ENCODE measurements around the gene SH2D4B. TPM values are rescaled to one million over a fixed set of nuclear protein-coding genes. Genes with fewer than 3 reads are reported as not detected.

Gene SH2D4B
- total and polyA plus RNA-seq, 10 of the 15 experiments (the other 5 are each of a cell fraction or from before 2014, with no cell fraction given) = 0.04 to 0.21 (median 0.13) TPM; not detected in 5

DNA sequence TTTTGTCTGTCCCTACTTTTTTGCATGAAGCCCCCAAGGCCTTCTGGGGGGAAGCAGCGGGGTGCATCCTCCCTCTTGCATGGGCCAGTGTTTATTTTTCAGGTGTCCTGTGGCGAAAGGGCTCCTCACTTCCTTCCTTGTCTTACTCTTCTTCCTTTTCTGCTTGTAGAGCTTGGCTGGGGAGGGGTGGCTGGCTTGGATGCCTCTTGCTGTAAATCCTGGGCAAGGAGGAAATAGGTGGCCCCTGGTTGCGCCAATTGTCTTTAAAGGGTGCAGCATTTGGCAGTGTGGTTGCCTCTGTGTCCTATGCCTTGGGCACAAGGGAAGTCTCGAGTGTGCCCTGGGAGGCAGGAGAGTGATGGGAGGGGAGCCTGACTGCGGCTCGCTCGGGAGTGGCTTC lies 95.0 kb downstream of the SH2D4B start:
- BruUV-seq (replicated peaks) = no TSS peak
- in situ Hi-C loops (cut with MboI) = no loop called here
- CTCF ChIA-PET = no interaction called here
- SMC1A ChIA-PET (ENCODE audit: uncharacterized antibody, unreplicated experiment) = no interaction called here
- no peak for ATAC-seq
- WGBS (ENCODE audit: insufficient coverage, insufficient replicate concordance, low lambda C conversion rate, missing lambda C conversion rate) = 46% methylated on average over 7 of the region's 7 CpGs
- no peaks in the 10 kb centered on the region for H3K9me3 ChIP-seq (replicated peaks; ENCODE audit: control insufficient read depth, insufficient read depth, low read length)
- no peaks in the 10 kb centered on the region for H3K36me3 ChIP-seq (ENCODE audit: control insufficient read depth in 2 of 2, insufficient read depth in 2 of 2, low read length in 1 of 2)
- RAD21 ChIA-PET (ENCODE audit: unreplicated experiment) = no interaction called here
- no peaks in the 10 kb centered on the region for H3K27me3 ChIP-seq (replicated peaks in 1 of 2; ENCODE audit: control insufficient read depth in 2 of 2, insufficient read depth in 2 of 2, low read length in 1 of 2)
- no peak for TF ChIP-seq ZNF24 (IDR thresholded peaks at IDR 0.05)
- TF ChIP-seq, protein P1, sequence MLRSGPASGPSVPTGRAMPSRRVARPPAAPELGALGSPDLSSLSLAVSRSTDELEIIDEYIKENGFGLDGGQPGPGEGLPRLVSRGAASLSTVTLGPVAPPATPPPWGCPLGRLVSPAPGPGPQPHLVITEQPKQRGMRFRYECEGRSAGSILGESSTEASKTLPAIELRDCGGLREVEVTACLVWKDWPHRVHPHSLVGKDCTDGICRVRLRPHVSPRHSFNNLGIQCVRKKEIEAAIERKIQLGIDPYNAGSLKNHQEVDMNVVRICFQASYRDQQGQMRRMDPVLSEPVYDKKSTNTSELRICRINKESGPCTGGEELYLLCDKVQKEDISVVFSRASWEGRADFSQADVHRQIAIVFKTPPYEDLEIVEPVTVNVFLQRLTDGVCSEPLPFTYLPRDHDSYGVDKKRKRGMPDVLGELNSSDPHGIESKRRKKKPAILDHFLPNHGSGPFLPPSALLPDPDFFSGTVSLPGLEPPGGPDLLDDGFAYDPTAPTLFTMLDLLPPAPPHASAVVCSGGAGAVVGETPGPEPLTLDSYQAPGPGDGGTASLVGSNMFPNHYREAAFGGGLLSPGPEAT (IDR thresholded peaks at IDR 0.05; ENCODE audit: low read depth) = no peak
- no peak for TF ChIP-seq HDGF (IDR thresholded peaks at IDR 0.05)
- no peak for TF ChIP-seq FOS (IDR thresholded peaks at IDR 0.05; ENCODE audit: borderline replicate concordance, extremely low read depth, insufficient read length)
- no peak for TF ChIP-seq GABPA (IDR thresholded peaks at IDR 0.05; ENCODE audit: low read depth)
- no peak for TF ChIP-seq MEF2A (IDR thresholded peaks at IDR 0.05; ENCODE audit: insufficient read depth, low read depth, low read length)
- TF ChIP-seq, protein P2, sequence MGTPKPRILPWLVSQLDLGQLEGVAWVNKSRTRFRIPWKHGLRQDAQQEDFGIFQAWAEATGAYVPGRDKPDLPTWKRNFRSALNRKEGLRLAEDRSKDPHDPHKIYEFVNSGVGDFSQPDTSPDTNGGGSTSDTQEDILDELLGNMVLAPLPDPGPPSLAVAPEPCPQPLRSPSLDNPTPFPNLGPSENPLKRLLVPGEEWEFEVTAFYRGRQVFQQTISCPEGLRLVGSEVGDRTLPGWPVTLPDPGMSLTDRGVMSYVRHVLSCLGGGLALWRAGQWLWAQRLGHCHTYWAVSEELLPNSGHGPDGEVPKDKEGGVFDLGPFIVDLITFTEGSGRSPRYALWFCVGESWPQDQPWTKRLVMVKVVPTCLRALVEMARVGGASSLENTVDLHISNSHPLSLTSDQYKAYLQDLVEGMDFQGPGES (IDR thresholded peaks at IDR 0.05) = no peak
- TF ChIP-seq PML (IDR thresholded peaks at IDR 0.05; ENCODE audit: low read length) = no peak
- TF ChIP-seq EED (IDR thresholded peaks at IDR 0.05; ENCODE audit: low read depth) = no peak
- H3K4me1 ChIP-seq (ENCODE audit: control insufficient read depth, insufficient read depth, low read length) = no peaks in the 10 kb centered on the region
- no peak overlapping the region for H3K27ac ChIP-seq (ENCODE audit: control insufficient read depth, insufficient read depth)
- no peak for DNase-seq (ENCODE audit: low read depth, low spot score)
- H3K9ac ChIP-seq (ENCODE audit: control insufficient read depth, insufficient read depth, low read length) = no peak overlapping the region
- POLR2A ChIA-PET = no interaction called here
- H4K20me1 ChIP-seq (ENCODE audit: control insufficient read depth, insufficient read depth) = no peaks in the 10 kb centered on the region
- no peak for FAIRE-seq
- H3K4me2 ChIP-seq (ENCODE audit: control insufficient read depth, insufficient read depth) = no peak overlapping the region
- no peak overlapping the region for H2AFZ ChIP-seq (ENCODE audit: control insufficient read depth, low read depth, low read length)
- no peak overlapping the region for H3K4me3 ChIP-seq
- no peaks in the 10 kb centered on the region for H3K79me2 ChIP-seq (ENCODE audit: control insufficient read depth, insufficient read depth, low read length)
- intact Hi-C loops (cut with micrococcal nuclease; ENCODE audit: unreplicated experiment) = no loop called here
